ENCODE results near the gene ASB5.
A peak's percentile ranks its signal among the peaks of the same experiment; 100 is the strongest.
"Not testable (repeated sequence)": the region's sequence is repeated elsewhere in the genome, so short reads cannot be mapped to it uniquely, and the experiment has no call there.

ASB5 gene

DNA sequence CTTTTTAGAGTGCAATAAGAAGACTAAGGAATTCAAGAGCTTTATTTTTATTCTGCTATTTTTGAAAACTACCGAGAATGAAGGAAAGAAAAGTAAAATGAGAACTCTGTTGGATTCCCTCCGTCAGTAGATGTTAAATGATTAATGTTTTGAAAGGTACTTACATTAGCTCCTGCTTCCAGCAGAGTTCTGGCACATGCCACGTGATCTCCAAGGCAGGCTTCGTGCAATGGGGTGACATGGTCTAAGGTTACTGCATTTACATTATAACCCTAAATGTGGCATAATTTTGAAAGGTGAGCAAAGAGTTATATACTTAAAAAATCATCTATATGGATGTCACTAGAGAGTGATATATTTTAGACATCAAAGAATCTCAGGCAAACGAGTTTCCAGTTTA is 46.9 kb downstream of the ASB5 start:
- no peaks in the 10 kb centered on the region for H3K4me1 Mint-ChIP-seq (ENCODE audit: low read depth)
- H3K36me3 Mint-ChIP-seq (ENCODE audit: low read depth) = no peaks in the 10 kb centered on the region
- no peak overlapping the region for H3K27ac Mint-ChIP-seq
- peaks cover 14% of the 10 kb centered on the region for H3K27me3 Mint-ChIP-seq
- DNase-seq = no peak
- H3K4me3 Mint-ChIP-seq = no peak overlapping the region
- H3K9me3 Mint-ChIP-seq = no peaks in the 10 kb centered on the region

DNA sequence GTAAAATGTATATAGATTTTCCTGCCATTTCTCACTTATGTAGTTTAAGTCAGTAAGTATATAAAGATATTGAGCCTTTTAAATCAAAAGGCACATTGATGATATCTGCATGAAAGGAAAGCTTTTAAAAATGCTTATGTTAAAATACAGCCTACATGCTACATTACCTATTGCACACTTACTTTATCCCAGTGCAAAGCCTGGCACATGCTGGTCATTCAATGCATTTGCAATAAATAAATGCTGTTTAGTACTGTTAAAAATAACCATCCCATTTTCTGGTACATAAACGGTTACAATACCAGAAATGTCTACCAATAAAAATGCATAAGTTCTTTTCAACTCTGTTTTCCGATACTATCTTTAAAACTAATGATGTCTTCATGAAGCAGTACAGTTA is 51.5 kb downstream of the ASB5 start:
- Mint-ChIP-seq H3K36me3 (ENCODE audit: low read depth) (no peaks in the 10 kb centered on the region), H3K27me3 (peaks cover 5% of the 10 kb centered on the region), H3K27ac (no peak overlapping the region), H3K4me3 (no peak overlapping the region), H3K4me1 (ENCODE audit: low read depth) (no peaks in the 10 kb centered on the region), H3K9me3 (no peaks in the 10 kb centered on the region)
- DNase-seq = no peak

DNA sequence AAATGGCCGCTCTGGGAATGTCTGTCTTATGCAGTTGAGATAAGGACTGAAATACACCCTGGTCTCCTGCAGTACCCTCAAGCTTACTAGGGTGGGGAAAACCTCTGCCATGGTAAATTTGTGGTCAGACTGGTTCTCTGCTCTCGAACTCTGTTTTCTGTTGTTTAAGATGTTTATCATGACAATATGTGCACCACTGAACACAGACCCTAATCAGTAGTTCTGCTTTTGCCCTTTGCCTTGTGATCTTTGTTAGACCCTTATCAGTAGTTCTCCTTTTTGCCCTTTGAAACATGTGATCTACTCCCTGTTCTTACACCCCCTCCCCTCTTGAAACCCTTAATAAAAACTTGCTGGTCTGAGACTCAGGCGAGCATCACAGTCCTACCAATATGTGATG is 56.7 kb downstream of the ASB5 start:
- not testable (repeated sequence) for H3K4me3 Mint-ChIP-seq; DNase-seq; H3K27ac Mint-ChIP-seq; H3K36me3 Mint-ChIP-seq (ENCODE audit: low read depth); H3K4me1 Mint-ChIP-seq (ENCODE audit: low read depth); H3K9me3 Mint-ChIP-seq
- peaks cover 31% of the 10 kb centered on the region for H3K27me3 Mint-ChIP-seq

DNA sequence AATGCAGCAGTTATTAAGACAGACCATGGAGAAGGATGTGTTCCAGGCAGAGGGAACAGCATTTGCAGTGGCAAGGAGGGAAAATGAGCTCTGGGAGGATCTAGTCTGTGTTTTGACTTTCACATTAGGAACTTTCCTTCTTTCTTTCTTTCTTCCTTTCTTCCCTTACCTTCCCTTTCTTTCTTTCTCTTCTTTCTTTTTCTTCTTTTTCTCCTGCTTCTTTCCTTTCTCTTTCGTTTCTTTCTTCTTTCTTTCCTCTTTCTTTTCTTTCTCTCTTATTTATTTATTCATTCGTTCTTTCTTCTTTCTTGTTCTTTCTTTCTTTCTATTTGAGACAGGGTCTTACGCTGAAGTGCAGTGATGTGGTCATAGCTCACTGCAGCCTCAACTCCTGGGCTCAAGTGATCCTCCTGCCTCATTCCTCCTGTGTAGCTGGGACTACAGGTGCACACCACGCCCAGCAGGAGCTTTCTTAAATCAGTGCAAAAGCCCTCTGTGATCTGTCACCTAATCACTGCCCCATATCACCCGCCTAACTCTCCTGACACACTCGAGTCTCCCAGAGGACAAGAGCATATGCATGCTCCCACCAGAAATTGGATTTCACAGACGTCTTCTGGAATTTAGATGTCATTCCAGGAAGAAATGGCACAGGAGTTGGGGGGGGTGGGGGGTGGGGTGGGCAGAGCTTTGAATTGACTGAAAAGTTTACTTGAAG is 58.3 kb downstream of the ASB5 start:
- H3K9me3 Mint-ChIP-seq = no peaks in the 10 kb centered on the region
- H3K36me3 Mint-ChIP-seq (ENCODE audit: low read depth) = no peaks in the 10 kb centered on the region
- H3K4me1 Mint-ChIP-seq (ENCODE audit: low read depth) = no peaks in the 10 kb centered on the region
- H3K27me3 Mint-ChIP-seq = peaks cover 43% of the 10 kb centered on the region
- no peak for DNase-seq
- H3K4me3 Mint-ChIP-seq = no peak overlapping the region
- H3K27ac Mint-ChIP-seq = no peak overlapping the region

DNA sequence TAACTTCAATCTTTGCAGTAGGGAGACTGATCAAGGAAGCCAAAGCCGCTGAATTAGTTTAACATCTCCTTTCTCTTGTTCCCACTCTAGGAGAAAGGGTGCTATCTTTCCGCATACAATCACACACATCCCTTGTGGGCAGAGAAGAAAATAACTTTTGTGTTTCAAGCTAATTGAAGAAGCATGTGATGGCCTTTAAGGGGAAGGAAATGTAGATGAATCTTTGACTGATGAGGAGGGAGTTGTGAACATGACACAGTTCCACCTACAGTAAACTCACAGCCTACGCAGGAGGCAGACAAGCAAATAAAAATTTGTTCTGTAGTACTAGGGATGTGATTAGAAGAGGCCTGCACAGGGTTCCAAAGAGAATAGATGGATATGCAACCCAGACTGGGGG is 58.9 kb downstream of the ASB5 start:
- Mint-ChIP-seq H3K36me3 (ENCODE audit: low read depth) (no peaks in the 10 kb centered on the region), H3K4me3 (no peak overlapping the region), H3K9me3 (no peaks in the 10 kb centered on the region), H3K4me1 (ENCODE audit: low read depth) (no peaks in the 10 kb centered on the region), H3K27ac (no peak overlapping the region), H3K27me3 (peaks cover 50% of the 10 kb centered on the region)
- no peak for DNase-seq

DNA sequence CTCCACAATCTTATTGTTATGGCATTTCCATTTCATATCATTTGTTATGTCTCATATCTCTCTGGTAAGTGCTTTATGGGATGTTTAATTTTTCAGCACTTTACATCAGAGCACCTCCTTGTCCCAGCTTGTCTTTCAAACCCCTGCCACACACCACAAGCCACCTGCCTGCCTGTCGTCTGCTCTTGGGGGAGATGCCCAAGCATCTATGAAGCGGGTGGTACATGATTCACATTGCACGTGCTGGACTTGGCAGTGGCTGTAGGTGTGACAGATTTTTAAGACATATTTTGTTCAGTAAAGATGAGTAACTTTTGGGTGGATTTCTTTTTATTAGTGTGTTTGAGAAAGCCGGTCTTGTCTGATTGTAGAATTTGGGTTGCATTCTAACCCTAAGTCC is 59.5 kb downstream of the ASB5 start:
- no peak overlapping the region for H3K27ac Mint-ChIP-seq
- no peaks in the 10 kb centered on the region for H3K9me3 Mint-ChIP-seq
- H3K4me1 Mint-ChIP-seq (ENCODE audit: low read depth) = no peaks in the 10 kb centered on the region
- peaks cover 53% of the 10 kb centered on the region for H3K27me3 Mint-ChIP-seq
- DNase-seq = no peak
- H3K4me3 Mint-ChIP-seq = no peak overlapping the region
- no peaks in the 10 kb centered on the region for H3K36me3 Mint-ChIP-seq (ENCODE audit: low read depth)

DNA sequence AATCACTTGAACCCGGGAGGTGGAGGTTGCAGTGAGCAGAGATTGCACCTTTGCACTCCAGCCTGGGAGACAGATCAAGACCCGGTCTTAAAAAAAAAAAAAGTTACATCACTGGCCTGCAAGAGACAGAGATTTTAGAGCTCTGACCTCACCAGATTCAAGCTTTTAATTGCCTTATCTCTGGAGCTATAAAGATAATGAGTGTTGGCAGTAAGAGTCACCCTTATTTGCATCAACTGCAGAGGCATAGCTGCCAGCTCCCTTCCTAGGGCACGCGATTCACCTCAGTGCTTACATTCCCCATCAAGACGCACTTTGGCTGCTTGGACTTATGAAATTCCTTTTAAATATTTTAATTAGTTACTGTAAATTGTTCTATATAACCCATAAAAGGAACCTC is 61.2 kb downstream of the ASB5 start:
- H3K4me3 Mint-ChIP-seq = no peak overlapping the region
- H3K36me3 Mint-ChIP-seq (ENCODE audit: low read depth) = no peaks in the 10 kb centered on the region
- H3K9me3 Mint-ChIP-seq = no peaks in the 10 kb centered on the region
- H3K27ac Mint-ChIP-seq = no peak overlapping the region
- DNase-seq = no peak
- no peaks in the 10 kb centered on the region for H3K4me1 Mint-ChIP-seq (ENCODE audit: low read depth)
- peaks cover 60% of the 10 kb centered on the region for H3K27me3 Mint-ChIP-seq

DNA sequence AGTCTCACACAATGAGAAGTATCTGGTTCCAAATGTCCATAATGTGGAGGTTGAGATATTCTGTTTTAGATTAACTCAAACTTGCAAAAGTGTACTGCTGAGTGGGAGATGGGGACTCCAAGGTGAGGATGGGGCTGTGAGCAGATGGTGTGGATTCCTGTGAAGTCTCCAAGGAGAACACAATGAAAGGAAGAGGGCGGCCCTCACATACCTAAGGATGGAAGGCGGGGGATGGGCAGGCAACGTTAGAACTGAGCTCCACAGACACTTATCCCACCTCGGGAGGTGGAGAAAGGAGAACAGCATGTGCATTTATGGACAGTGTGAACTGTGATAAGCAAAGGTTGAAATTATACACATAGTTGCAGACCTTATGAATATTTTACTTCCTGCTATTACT is 63.7 kb downstream of the ASB5 start:
- DNase-seq = no peak
- no peak overlapping the region for H3K27ac Mint-ChIP-seq
- no peak overlapping the region for H3K4me3 Mint-ChIP-seq
- no peaks in the 10 kb centered on the region for H3K4me1 Mint-ChIP-seq (ENCODE audit: low read depth)
- no peaks in the 10 kb centered on the region for H3K36me3 Mint-ChIP-seq (ENCODE audit: low read depth)
- H3K9me3 Mint-ChIP-seq = no peaks in the 10 kb centered on the region
- peaks cover 51% of the 10 kb centered on the region for H3K27me3 Mint-ChIP-seq

DNA sequence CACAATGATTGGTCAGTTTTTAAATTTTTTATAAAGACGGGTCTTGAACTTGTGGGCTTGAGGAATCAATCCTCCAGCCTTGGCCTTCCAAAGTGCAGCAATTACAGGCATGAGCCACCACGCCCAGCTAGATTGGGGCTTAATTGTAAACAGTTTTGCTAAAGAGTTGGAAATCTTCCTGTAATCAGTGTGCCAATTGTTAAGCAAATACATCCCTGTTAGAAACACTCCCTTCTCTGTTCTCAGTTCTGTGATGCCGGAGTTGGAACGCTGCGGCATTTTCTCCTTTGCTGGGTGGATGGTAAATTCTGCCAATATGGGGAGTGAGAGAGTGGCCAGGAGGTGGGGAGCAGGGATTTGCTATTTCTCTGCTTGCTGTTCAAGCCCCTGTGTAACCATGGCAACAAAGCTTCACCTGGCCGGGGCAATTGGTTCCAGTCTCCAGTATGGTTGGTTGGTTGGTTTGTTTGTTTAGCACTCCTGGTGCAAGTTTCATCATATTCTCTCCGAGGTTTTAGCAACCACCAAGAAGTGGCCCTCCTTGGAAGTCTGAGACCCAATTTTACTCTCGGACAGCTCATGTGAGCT is 70.6 kb downstream of the ASB5 start:
- Mint-ChIP-seq H3K27me3 (peaks cover 23% of the 10 kb centered on the region), H3K36me3 (ENCODE audit: low read depth) (no peaks in the 10 kb centered on the region), H3K27ac (no peak overlapping the region), H3K9me3 (peaks cover 3% of the 10 kb centered on the region), H3K4me3 (no peak overlapping the region), H3K4me1 (ENCODE audit: low read depth) (peaks cover 31% of the 10 kb centered on the region)
- DNase-seq = no peak

DNA sequence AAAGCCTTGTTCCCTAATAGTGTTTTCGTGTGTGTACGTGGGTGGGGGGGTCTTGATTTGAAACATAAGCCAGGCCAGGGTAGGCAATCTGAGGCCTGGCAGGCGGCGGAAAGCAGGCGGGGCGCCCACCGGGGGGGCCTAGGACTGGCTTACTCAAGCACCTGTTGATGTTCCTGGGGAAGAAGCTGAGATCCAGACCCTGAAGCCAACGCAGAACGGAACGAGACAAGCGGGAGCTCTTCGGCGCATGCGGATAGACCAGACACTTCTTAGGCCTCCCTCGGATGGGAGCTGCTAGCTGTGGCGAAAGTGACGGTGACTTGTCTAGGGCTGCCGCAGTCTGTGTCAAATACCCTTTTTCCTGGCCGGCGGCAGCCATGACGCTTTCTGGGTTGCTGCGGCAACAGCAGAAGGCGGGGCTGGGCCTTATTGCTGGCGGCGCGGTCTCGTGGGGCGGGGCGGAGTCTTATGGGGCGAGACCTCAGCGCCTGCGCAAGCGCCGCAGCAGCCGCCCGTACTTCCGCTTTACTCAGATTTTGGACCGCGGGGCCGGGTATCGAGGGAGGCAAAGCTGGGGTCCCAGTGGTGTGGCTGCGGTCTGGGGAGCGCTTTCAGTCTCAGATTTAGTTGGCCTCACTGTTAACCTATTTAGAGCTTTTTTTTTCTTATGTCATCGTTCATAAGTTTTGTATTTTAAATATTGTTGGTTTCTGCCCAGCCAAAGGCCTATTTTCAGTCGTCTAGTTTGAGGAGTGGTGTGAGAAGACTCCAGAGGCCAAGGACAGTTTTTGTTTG is 73.6 kb downstream of the ASB5 start, which contains the start of gene SPATA4:
Gene SPATA4, minus strand, starts transcription at position 402 of the 795 bp plus-strand sequence. Its CDS starts 23 bp downstream, at position 379.
- peak; percentile 95 for DNase-seq
- peaks cover 45% of the 10 kb centered on the region for H3K27me3 Mint-ChIP-seq

DNA sequence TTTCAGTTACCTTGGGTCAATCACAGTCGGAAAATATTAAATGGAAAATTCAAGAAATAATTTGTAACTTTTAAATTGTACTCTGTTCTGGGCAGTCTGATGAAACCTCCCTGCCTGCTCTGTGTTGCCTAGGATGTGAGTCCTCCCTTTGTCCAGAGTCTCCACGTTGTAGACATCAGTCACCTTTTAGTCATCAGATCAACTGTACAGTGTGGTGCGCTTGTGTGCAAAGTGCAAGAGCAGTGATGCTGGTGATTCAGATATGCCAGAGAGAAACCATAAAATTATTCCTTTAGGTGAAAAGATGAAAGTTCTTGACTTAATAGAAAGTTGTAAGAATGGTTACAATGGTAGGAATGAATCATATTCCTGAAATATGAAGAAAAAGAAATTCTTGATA is 75.1 kb downstream of the ASB5 start:
- peak overlapping the region; percentile 86 for H3K27ac Mint-ChIP-seq
- H3K27me3 Mint-ChIP-seq = peaks cover 57% of the 10 kb centered on the region
- H3K9me3 Mint-ChIP-seq = peaks cover 3% of the 10 kb centered on the region
- peak; percentile 42 for DNase-seq
- H3K4me3 Mint-ChIP-seq = peak overlapping the region; percentile 68
- no peaks in the 10 kb centered on the region for H3K36me3 Mint-ChIP-seq (ENCODE audit: low read depth)
- peaks cover 37% of the 10 kb centered on the region for H3K4me1 Mint-ChIP-seq (ENCODE audit: low read depth)

More for the DNA sequence above, 73.6 kb downstream of the ASB5 start, which contains the start of gene SPATA4:
- peak within 1 kb of the TSS; percentile 68 for H3K4me3 Mint-ChIP-seq
- H3K9me3 Mint-ChIP-seq = peaks cover 3% of the 10 kb centered on the region
- H3K4me1 Mint-ChIP-seq (ENCODE audit: low read depth) = peaks cover 37% of the 10 kb centered on the region
- H3K36me3 Mint-ChIP-seq (ENCODE audit: low read depth) = no peaks in the 10 kb centered on the region
- H3K27ac Mint-ChIP-seq = peak within 1 kb of the TSS; percentile 92

DNA sequence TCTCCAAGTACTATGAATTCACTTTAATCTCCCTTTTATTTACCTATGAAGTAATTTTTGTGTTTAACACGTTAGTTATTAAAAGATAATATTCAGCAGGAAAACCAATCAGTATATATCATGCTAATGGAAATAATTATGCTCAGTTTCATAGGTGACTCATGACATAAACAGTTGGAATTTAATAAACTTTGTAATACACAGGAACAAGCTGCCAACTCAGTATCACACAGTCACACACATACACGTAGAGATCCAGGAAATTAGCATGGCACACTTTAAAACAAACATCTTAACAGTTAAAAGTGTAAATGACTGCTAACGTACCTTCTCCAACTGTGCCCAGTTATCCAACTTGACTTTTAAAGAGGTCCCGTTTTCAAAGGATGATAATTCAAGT is 75.9 kb downstream of the ASB5 start:
- Mint-ChIP-seq H3K4me1 (ENCODE audit: low read depth) (peaks cover 39% of the 10 kb centered on the region), H3K27ac (peak overlapping the region; percentile 37), H3K36me3 (ENCODE audit: low read depth) (no peaks in the 10 kb centered on the region), H3K27me3 (peaks cover 54% of the 10 kb centered on the region), H3K4me3 (no peak overlapping the region), H3K9me3 (peaks cover 3% of the 10 kb centered on the region)
- DNase-seq = no peak

DNA sequence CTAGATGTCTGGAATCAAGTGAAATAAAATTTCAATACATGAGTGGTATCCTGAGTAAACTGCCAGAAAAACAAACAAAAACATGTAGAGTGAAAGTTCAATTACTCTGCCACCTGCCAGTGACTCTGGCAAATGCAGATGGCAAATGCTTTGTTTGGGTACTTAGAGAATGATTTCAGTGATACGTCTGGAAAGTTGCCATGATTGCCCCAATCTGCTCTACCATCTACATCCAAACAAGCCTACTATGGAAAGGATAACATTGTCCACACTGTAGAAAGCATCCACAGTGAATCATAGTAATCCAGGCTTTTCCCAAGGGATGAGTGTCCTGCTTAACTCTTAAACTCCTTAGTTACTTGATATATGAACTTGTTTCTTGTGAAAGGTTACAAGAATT is 77.0 kb downstream of the ASB5 start:
- H3K27ac Mint-ChIP-seq = no peak overlapping the region
- no peaks in the 10 kb centered on the region for H3K9me3 Mint-ChIP-seq
- peaks cover 48% of the 10 kb centered on the region for H3K27me3 Mint-ChIP-seq
- H3K36me3 Mint-ChIP-seq (ENCODE audit: low read depth) = no peaks in the 10 kb centered on the region
- H3K4me3 Mint-ChIP-seq = no peak overlapping the region
- DNase-seq = no peak
- peaks cover 40% of the 10 kb centered on the region for H3K4me1 Mint-ChIP-seq (ENCODE audit: low read depth)

DNA sequence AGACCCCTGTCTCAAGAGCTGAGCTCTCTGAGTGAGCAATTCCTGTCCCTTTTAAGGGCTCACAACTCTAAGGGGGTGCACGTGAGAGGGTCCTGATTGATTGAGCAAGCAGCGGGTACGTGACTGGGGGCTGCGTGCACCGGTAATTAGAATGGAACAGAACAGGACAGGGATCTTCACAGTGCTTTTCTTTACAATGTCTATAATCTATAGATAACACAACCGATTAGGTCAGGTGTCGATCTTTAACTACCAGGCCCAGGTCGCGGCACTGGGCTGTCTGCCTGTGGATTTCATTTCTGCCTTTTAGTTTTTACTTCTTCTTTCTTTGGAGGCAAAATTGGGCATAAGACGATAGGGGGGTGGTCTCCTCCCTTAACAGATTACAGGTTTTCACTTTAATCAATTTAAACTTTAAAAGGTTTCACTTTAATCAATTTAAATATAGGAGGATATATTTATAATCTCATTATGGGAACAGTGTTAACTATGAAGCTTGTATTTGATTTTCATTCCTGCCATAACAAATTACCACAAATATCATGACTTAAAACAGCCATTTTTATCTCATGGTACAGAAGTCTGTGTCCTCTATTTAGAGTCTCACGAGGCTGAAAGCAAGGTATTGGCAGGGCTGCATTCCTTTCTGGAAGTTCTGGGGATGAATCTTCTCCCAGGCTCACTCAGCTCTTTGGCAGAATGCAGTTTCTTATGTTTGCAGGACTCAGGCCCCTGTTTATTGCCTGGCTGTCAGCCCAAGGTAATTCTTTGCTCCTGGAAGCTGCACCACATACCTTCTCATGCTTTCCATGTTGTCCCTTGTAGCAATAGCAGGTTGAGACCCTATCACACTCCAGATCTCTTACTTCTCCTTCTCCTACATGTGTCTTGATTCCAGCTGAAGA is 78.9 kb downstream of the ASB5 start:
- Mint-ChIP-seq H3K36me3 (ENCODE audit: low read depth) (no peaks in the 10 kb centered on the region), H3K4me1 (ENCODE audit: low read depth) (peaks cover 39% of the 10 kb centered on the region), H3K9me3 (no peaks in the 10 kb centered on the region), H3K4me3 (no peak overlapping the region), H3K27ac (no peak overlapping the region), H3K27me3 (peaks cover 62% of the 10 kb centered on the region)
- DNase-seq = no peak
